ENCODE data around the gene NUP133. TPM values are rescaled to one million over a fixed set of nuclear protein-coding genes. Genes with fewer than 3 reads are reported as not detected.
A peak's percentile ranks its signal among the peaks of the same experiment; 100 is the strongest.

NUP133 gene
- total RNA-seq, 1 experiment from 2014 or later, result 67.8 TPM

DNA sequence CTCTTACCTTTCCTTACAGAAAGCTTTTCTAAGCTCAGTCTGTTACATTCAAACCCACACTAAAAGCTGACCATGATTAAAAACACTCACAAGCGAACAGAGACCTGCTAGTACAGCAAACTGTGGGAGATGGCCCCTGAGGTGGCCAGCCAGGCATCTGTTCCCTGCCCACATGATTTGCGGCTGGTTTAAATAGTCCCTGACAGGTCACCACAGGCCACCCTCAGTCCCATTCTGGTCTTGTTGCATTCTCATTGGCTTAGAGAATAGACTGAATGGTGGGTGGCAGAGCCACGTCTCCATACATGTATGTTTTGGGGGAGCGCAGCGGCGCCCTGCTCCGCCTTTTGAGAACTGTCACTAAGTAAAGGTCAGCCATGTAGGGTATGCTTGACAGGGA lies 71.9 kb downstream of the NUP133 start:
- no peaks in the 10 kb centered on the region for H3K9me3 Mint-ChIP-seq
- H3K27me3 Mint-ChIP-seq (ENCODE audit: low read depth), result peaks cover 60% of the 10 kb centered on the region
- H3K4me1 Mint-ChIP-seq, result peaks cover 12% of the 10 kb centered on the region
- H3K4me3 Mint-ChIP-seq, result no peak overlapping the region
- no peak overlapping the region for H3K27ac Mint-ChIP-seq
- ATAC-seq (no peak), DNase-seq (ENCODE audit: low spot score) (no peak)
- TF ChIP-seq NFYB (CRISPR knock-in tag; conservative IDR thresholded peaks at IDR 0.05; ENCODE audit: low read depth) (no peak), ZNF263 (CRISPR knock-in tag; IDR thresholded peaks at IDR 0.05; ENCODE audit: low read depth) (no peak), SMAD4 (CRISPR knock-in tag; IDR thresholded peaks at IDR 0.05) (no peak), ESRRA (CRISPR knock-in tag; IDR thresholded peaks at IDR 0.05; ENCODE audit: borderline replicate concordance) (no peak), ELF4 (CRISPR knock-in tag; IDR thresholded peaks at IDR 0.05; ENCODE audit: low read depth) (no peak), ZNF416 (CRISPR knock-in tag; IDR thresholded peaks at IDR 0.05) (no peak), NFATC4 (CRISPR knock-in tag; IDR thresholded peaks at IDR 0.05) (no peak), ZNF121 (CRISPR knock-in tag; IDR thresholded peaks at IDR 0.05) (no peak), SMAD3 (CRISPR knock-in tag; IDR thresholded peaks at IDR 0.05; ENCODE audit: borderline replicate concordance) (no peak)
- TF ChIP-seq, protein P1, sequence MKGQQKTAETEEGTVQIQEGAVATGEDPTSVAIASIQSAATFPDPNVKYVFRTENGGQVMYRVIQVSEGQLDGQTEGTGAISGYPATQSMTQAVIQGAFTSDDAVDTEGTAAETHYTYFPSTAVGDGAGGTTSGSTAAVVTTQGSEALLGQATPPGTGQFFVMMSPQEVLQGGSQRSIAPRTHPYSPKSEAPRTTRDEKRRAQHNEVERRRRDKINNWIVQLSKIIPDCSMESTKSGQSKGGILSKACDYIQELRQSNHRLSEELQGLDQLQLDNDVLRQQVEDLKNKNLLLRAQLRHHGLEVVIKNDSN (CRISPR knock-in tag; IDR thresholded peaks at IDR 0.05), result no peak
- TF ChIP-seq, protein P2, sequence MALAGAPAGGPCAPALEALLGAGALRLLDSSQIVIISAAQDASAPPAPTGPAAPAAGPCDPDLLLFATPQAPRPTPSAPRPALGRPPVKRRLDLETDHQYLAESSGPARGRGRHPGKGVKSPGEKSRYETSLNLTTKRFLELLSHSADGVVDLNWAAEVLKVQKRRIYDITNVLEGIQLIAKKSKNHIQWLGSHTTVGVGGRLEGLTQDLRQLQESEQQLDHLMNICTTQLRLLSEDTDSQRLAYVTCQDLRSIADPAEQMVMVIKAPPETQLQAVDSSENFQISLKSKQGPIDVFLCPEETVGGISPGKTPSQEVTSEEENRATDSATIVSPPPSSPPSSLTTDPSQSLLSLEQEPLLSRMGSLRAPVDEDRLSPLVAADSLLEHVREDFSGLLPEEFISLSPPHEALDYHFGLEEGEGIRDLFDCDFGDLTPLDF (CRISPR knock-in tag; IDR thresholded peaks at IDR 0.05), result no peak
- TF ChIP-seq, protein P3, sequence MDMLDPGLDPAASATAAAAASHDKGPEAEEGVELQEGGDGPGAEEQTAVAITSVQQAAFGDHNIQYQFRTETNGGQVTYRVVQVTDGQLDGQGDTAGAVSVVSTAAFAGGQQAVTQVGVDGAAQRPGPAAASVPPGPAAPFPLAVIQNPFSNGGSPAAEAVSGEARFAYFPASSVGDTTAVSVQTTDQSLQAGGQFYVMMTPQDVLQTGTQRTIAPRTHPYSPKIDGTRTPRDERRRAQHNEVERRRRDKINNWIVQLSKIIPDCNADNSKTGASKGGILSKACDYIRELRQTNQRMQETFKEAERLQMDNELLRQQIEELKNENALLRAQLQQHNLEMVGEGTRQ (CRISPR knock-in tag; IDR thresholded peaks at IDR 0.05), result no peak
- TF ChIP-seq, protein P4, sequence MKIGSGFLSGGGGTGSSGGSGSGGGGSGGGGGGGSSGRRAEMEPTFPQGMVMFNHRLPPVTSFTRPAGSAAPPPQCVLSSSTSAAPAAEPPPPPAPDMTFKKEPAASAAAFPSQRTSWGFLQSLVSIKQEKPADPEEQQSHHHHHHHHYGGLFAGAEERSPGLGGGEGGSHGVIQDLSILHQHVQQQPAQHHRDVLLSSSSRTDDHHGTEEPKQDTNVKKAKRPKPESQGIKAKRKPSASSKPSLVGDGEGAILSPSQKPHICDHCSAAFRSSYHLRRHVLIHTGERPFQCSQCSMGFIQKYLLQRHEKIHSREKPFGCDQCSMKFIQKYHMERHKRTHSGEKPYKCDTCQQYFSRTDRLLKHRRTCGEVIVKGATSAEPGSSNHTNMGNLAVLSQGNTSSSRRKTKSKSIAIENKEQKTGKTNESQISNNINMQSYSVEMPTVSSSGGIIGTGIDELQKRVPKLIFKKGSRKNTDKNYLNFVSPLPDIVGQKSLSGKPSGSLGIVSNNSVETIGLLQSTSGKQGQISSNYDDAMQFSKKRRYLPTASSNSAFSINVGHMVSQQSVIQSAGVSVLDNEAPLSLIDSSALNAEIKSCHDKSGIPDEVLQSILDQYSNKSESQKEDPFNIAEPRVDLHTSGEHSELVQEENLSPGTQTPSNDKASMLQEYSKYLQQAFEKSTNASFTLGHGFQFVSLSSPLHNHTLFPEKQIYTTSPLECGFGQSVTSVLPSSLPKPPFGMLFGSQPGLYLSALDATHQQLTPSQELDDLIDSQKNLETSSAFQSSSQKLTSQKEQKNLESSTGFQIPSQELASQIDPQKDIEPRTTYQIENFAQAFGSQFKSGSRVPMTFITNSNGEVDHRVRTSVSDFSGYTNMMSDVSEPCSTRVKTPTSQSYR (CRISPR knock-in tag; IDR thresholded peaks at IDR 0.05), result no peak
- TF ChIP-seq, protein P5, sequence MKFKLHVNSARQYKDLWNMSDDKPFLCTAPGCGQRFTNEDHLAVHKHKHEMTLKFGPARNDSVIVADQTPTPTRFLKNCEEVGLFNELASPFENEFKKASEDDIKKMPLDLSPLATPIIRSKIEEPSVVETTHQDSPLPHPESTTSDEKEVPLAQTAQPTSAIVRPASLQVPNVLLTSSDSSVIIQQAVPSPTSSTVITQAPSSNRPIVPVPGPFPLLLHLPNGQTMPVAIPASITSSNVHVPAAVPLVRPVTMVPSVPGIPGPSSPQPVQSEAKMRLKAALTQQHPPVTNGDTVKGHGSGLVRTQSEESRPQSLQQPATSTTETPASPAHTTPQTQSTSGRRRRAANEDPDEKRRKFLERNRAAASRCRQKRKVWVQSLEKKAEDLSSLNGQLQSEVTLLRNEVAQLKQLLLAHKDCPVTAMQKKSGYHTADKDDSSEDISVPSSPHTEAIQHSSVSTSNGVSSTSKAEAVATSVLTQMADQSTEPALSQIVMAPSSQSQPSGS (CRISPR knock-in tag; IDR thresholded peaks at IDR 0.05; ENCODE audit: borderline replicate concordance, low read depth), result no peak
- H3K36me3 Mint-ChIP-seq, result peaks cover 12% of the 10 kb centered on the region
- POLR2A ChIA-PET, result no interaction called here
- CTCF ChIA-PET, result no interaction called here

DNA sequence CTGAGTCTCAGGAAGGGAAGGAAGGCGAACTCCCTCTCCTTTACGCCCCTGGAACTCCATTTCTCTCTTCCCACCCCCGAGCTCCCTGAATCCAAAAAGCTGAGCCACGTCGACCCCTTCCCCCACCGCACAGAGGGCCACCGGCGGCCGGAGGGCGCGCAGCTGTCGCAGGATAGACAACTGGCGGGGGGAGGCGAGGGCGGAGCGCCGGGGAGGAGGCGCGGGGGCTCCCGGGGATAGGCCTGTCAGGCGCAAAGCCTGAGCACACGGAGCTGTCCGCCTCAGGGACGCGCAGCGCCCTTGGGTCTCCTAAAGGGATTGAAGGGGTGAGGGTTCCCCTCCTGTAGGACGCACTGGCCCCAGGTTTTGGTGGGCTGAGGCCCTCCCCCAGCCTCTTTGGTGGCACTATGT lies 73.5 kb downstream of the NUP133 start:
- CTCF ChIA-PET, result interaction anchor here (0.7 to 1.2 kb wide), 3 partner anchors 14 to 176 kb away, joined by 3 to 4 read pairs (median 3); no protein-coding TSS in a partner anchor
- POLR2A ChIA-PET, result no interaction called here
- DNase-seq (ENCODE audit: low spot score) (peak; percentile 62), ATAC-seq (peak; percentile 38)
- H3K27me3 Mint-ChIP-seq (ENCODE audit: low read depth), result peaks cover 75% of the 10 kb centered on the region
- H3K4me1 Mint-ChIP-seq, result peaks cover 20% of the 10 kb centered on the region
- H3K36me3 Mint-ChIP-seq, result peaks cover 3% of the 10 kb centered on the region; the same call in 1 of the 2 replicates
- H3K9me3 Mint-ChIP-seq, result no peaks in the 10 kb centered on the region
- TF ChIP-seq, protein P6, sequence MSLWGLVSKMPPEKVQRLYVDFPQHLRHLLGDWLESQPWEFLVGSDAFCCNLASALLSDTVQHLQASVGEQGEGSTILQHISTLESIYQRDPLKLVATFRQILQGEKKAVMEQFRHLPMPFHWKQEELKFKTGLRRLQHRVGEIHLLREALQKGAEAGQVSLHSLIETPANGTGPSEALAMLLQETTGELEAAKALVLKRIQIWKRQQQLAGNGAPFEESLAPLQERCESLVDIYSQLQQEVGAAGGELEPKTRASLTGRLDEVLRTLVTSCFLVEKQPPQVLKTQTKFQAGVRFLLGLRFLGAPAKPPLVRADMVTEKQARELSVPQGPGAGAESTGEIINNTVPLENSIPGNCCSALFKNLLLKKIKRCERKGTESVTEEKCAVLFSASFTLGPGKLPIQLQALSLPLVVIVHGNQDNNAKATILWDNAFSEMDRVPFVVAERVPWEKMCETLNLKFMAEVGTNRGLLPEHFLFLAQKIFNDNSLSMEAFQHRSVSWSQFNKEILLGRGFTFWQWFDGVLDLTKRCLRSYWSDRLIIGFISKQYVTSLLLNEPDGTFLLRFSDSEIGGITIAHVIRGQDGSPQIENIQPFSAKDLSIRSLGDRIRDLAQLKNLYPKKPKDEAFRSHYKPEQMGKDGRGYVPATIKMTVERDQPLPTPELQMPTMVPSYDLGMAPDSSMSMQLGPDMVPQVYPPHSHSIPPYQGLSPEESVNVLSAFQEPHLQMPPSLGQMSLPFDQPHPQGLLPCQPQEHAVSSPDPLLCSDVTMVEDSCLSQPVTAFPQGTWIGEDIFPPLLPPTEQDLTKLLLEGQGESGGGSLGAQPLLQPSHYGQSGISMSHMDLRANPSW (CRISPR knock-in tag; conservative IDR thresholded peaks at IDR 0.05; ENCODE audit: low read depth), result no peak
- TF ChIP-seq CREB1 (CRISPR knock-in tag; IDR thresholded peaks at IDR 0.05), result no peak
- no peak overlapping the region for H3K27ac Mint-ChIP-seq
- peak overlapping the region; percentile 77 for H3K4me3 Mint-ChIP-seq
